Astrocyte of the cerebellum (primary cell): ENCODE results near the gene DLX4.

Experiments
- DNase-seq: peaks from one replicate; pipeline ENCODE4 v3.0.0-alpha.2; 2011; ENCODE audit warnings: low read depth
- H3K4me3 ChIP-seq: 2 replicates; pipeline ENCODE4 v1.5.1; 2011; ENCODE audit warnings: mild to moderate bottlenecking, low read depth, low read length, moderate library complexity
- in situ Hi-C: cut with HindIII; loops from 2 replicates; pipeline ENCODE4 v1.10.0; 2017; ENCODE audit warnings: low sequenced_read_pairs
- TF ChIP-seq, protein P1 (sequence below): IDR thresholded peaks from 2 replicates; pipeline ENCODE4 v1.5.1; 2012; ENCODE audit warnings: low read length, low read depth, moderate library complexity, mild to moderate bottlenecking; ENCODE audit errors: missing control alignments

The DLX4 gene

DNA sequence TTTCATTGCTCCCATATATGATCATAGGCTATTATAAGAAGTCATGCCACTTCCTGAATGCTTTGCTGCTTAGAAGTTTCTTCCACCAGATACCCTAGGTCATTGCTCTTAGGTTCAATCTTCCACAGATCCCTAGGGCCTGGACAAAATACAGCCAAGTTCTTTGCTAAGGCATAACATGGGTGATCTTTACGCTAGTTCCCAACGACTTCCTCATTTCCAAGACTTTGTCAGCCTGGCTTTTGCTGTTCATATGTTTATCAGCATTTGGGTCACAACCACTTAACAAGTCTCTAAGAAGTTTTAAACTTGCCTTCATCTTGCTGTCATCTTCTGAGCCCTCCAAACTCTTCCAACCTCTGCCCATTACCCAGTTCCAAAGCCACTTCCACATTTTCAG is 46.2 kb downstream of the DLX4 start:
- no peak for DNase-seq
- TF ChIP-seq, protein P1, sequence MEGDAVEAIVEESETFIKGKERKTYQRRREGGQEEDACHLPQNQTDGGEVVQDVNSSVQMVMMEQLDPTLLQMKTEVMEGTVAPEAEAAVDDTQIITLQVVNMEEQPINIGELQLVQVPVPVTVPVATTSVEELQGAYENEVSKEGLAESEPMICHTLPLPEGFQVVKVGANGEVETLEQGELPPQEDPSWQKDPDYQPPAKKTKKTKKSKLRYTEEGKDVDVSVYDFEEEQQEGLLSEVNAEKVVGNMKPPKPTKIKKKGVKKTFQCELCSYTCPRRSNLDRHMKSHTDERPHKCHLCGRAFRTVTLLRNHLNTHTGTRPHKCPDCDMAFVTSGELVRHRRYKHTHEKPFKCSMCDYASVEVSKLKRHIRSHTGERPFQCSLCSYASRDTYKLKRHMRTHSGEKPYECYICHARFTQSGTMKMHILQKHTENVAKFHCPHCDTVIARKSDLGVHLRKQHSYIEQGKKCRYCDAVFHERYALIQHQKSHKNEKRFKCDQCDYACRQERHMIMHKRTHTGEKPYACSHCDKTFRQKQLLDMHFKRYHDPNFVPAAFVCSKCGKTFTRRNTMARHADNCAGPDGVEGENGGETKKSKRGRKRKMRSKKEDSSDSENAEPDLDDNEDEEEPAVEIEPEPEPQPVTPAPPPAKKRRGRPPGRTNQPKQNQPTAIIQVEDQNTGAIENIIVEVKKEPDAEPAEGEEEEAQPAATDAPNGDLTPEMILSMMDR: no peak

DNA sequence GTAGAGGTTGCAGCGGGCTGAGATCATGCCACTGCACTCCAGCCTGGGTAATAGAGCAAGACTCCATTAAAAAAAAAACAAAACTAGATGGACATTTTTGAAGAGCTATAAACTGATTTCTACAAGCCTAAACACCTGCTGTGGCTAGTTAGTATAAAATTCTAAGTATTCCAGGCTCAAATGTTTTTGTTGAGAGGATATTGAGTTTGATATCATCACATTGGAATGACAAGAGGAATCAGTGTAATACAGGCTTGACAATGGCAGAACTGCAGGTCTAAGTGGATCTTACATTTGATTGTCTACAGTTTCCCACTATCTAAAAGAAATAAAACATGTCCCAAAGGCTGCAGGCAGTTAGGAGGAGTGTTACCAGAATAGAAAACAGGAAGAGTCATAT is 49.9 kb downstream of the DLX4 start:
- no peak for DNase-seq
- TF ChIP-seq, protein P1: no peak
- no peak overlapping the region for H3K4me3 ChIP-seq
- in situ Hi-C loops: no loop called here

More for the DNA sequence above, 46.2 kb downstream of the DLX4 start:
- H3K4me3 ChIP-seq: no peak overlapping the region
- in situ Hi-C loops: no loop called here

DNA sequence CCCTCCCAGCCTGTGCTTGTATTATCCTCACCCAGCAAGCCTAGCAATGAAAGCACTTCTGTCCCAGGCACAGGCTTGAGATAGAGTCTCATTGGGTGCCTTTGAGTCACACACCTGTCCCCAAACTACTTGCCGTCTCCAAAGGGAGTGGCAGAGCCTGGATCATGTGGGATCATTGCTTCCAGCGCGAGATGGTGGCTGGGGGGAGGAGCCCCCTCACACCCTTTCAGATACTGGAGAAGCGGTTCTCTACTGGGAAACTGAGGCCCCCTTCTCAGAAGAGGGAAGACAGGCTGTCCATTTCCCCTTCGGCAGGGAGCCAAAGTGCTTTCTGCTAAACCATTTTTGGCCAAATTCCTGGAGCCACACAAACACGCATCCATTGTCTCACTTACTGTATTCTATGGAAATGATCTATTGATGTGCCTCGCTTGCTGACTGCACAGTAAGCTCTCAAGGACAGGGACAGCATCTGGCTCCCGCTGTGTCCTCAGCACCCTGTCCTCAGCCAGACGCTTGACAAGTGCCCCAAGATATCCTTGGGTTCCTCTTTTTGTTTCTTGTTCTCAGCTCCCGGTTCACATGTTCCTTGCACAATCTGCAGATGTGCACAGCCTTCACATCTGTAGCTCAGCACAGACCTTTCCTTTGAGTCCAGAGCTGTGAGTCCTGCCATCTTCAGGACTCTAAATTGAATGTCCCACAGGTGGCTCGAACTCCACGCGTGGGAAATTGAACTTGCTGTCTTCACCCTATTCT is 52.0 kb downstream of the DLX4 start:
- in situ Hi-C loops: no loop called here
- no peak overlapping the region for H3K4me3 ChIP-seq
- no peak for DNase-seq
- TF ChIP-seq, protein P1: no peak

DNA sequence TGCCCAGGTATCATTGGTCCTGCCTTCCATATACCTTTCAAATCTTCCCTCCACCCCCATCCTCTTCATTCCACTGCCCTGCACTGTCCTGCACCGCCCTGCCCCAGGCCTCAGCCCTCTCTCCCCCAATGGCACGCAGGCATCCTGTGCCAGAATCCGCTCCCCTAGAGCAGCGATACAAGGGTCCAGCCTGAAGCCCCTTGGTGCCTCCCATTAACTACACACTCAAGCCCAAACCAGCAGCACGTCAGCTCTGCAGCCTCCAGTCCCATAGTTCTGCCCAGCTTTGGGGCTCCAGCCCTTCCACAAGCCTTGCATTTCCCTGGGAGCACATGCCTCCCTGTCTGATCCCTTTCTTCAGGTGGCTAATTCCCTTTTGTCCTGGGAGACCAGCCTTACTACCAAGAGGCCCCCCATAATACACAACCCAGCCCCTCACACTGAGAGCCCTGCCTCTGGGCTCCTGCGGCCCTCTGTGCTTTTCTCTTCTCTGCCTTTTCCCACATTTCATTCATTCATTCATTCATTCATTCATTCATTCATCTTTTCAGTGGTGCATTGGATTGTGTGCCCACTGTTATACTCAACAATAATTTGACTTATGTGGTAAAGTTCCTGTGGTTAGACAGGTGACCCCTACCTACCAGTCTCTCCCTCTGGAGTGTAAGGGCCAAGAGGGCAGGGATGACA is 52.8 kb downstream of the DLX4 start:
- no peak for DNase-seq
- TF ChIP-seq, protein P1: no peak
- no peak overlapping the region for H3K4me3 ChIP-seq
- in situ Hi-C loops: no loop called here

DNA sequence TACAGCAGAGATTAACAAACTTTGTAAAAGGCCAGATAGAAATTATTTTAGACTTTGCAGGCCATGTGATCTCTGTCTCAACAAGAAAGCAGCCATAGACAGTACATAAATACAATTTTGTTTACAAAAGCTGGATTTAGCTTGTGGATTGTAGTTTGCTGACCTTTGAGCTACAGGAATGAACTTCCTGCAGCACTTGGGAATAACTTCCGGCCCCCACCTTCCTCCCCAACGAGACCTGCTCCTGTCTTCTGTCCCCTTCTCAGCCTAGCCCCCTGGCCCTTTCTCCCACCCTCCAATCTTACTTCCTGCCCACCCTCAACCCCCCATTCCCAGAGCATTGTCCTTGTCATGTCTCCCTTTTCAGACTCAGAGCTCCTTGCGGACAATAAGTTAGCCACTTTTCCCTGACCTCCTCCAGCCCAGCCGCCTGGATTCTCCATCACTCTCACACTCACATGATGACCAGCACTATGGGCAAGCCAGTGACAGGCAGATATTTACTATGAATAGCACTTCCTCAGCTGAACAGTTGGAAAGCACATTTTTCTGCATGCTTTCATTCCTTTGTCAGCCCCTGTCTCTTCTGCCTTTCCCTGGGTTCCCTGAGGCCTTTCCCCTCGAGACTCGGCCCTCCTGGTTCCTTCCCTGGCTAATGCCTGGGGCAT is 53.6 kb downstream of the DLX4 start:
- no peak overlapping the region for H3K4me3 ChIP-seq
- in situ Hi-C loops: no loop called here
- TF ChIP-seq, protein P1: no peak
- no peak for DNase-seq

DNA sequence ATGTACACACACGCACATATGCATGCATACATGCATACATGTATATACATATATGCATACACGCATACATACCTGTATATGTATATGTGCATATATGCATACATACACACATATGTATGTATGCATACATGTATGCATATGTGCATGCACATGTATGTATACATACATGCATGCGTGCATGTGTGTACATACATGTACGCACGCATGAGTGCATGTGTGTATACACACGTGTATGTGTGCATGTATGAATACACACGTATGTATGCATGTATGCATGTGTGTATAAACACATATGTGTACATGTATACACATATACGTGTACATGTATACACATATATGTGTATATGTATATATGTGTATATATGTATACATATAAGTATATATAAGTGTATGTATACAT is 54.5 kb downstream of the DLX4 start:
- TF ChIP-seq, protein P1: no peak
- H3K4me3 ChIP-seq: no peak overlapping the region
- DNase-seq: no peak
- in situ Hi-C loops: no loop called here
